Measurements from ENCODE around the gene ODC1.
A peak's percentile ranks its signal among the peaks of the same experiment; 100 is the strongest.

Gene ODC1

DNA sequence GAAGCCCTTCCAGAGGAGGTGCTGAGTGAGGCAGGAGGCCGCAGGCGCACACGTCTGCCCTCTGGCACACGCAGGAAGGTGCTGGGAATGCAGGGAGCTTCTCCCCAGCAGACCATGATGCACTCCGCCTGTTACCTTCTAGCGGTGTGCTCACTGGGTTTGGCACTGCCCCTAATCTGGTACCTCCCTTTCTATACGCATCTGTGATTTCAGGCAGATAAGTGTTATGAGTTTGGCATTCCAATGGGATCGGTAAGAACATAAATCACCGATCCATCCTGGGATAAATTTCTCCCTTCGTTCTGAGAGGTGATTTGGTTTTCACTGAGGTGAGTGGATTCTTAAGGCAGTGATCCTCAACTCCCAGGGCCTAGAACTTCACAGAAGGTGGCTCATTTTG lies 34.6 kb downstream of the ODC1 start:
- no peak for DNase-seq

DNA sequence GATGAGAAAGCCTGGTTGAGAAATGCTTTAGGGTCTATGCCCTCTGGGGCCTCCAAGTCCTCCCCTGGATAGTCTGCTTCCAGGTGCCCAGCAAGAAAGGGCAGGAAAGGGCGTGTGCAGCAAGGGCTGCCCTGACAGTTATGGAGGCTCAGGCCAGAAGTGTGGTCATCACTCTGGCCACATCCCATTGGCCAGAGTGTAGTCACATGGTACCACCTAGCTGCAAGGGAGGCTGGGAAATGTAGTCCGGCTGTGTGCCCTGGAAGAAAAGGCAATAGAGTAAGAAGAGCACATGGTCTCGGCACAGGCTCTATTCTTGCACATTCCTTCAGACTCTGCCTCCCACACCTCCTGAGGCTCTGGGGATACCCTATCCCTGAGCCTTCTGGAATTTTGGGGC lies 35.7 kb downstream of the ODC1 start:
- DNase-seq = no peak

DNA sequence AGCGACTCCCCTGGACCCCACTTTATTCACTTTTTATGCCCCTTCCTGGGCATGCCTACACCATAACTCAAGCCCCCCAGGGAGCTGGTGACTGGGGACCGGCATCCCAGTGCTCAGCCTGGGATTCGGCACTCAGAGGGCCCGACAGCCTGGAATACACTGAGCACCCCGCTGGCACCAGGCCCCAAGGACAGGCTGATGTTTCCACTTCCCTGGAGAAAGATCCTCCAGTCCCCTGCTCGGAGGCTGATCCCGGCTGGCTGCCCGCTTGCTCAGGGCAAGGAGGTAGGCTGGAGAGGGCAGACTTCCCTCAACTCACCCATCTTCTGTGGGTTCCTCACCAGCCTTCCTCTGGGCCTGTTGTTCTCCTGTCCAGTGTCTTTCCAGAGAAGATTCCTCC lies 36.6 kb downstream of the ODC1 start:
- DNase-seq = no peak

- DNase-seq = no peak
These were observed 37.2 kb downstream of the ODC1 start for GRCh38 chr2:10410823-10411437.

DNA sequence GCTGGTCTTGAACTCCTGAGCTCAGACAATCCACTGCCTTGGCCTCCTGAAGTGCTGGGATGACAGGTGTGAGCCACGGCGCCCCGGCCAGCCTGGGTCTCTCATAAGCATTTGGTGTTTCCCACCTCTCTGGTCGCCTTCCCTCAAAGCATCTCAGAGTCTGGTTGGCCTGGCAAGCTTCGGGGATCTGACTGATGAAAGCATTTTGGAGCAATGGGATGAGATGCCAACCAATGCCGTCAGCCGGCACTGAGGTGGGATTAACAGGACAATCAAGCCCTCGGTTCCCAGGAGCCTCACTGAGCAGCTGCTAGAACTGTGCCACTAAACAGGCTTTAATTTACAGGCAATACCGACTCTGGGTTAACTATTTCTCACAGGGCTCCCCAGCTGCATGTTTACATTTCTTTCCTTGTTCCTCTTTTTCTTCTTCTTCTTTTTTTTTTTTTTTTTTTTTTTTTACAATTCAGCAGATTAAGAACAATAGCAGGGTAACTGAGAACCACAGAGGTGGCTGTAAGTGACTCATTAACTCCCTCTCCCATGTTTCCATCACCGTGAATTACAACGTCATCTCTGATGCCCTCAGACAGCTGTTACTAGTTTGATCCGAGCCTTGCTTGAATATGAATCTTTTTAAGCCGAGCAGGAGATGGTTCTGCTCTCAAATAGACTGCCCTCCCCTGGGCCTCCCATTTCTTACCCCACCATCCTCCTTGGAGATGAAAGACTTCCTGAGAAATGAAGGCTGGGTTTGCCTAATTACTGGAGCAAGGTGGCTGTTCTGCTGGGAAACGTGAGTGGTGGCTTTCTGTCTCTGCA lies 37.9 kb downstream of the ODC1 start:
- DNase-seq = no peak

GRCh38 chr2:10408649-10409579 lies 39.2 kb downstream of the ODC1 start:
- DNase-seq = peak; percentile 72

- peak; percentile 23 for DNase-seq
These were observed 40.1 kb downstream of the ODC1 start for GRCh38 chr2:10407841-10408648.

GRCh38 chr2:10407432-10407831 lies 40.7 kb downstream of the ODC1 start:
- DNase-seq = no peak

DNA sequence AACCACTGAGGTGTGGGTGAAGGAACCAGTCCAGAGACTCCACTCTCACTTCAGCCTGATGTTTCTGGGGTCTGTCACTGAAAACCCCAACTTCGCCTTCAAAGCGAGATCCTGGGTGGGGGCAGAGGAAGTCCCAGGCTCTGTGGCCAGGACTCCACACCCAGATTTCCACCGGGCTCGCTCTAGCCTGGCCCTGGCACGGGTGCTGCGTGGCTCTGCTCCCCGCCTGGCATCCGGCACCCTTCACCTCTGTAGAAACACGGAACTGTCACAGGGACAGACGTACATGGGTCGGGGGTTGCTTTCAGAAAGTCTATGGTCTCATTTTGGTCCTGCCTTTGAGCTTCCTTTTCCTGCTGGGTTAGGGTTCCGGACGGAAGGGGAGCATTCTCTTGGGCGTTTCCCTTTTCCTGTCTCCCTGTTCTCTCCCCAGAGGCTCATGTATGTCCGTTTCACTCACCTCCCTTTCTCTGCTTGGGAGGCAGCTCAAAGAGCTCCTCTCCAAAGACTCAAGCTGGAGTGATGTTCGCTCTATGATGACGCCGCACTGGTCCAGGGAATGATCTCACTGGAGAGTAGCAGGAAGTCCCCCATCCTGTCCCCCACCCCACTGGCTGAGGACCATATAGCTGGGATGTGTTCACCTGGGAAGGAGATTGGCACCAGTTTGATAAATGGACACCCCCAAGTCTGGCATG lies 41.5 kb downstream of the ODC1 start:
- no peak for DNase-seq

DNA sequence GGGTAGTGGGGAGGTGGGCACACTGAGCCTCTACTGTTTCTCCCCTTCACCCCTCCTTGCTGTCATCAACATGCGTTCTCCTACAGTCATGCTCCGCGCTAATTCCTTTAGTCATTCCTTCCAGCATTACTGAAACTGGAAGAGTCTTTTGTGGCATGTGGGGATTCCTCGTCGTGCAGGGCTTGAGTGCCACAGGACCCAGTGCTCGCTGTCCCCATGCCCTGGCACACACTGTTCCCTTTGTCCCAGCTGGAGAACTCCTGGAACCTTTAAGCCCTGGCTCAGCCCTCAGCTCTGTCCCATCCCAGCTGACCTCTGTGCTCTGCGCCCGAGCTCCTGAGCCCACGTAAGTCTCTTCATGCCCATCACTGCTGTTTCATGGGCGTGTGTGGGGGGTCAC lies 42.1 kb downstream of the ODC1 start:
- DNase-seq = no peak

GRCh38 chr2:10405448-10405847 lies 42.7 kb downstream of the ODC1 start:
- DNase-seq = no peak

- no peak for DNase-seq
These were observed 43.6 kb downstream of the ODC1 start for GRCh38 chr2:10404324-10405143.

GRCh38 chr2:10402653-10403215 lies 45.4 kb downstream of the ODC1 start:
- DNase-seq = no peak

GRCh38 chr2:10402062-10402585 lies 46.0 kb downstream of the ODC1 start:
- no peak for DNase-seq

DNA sequence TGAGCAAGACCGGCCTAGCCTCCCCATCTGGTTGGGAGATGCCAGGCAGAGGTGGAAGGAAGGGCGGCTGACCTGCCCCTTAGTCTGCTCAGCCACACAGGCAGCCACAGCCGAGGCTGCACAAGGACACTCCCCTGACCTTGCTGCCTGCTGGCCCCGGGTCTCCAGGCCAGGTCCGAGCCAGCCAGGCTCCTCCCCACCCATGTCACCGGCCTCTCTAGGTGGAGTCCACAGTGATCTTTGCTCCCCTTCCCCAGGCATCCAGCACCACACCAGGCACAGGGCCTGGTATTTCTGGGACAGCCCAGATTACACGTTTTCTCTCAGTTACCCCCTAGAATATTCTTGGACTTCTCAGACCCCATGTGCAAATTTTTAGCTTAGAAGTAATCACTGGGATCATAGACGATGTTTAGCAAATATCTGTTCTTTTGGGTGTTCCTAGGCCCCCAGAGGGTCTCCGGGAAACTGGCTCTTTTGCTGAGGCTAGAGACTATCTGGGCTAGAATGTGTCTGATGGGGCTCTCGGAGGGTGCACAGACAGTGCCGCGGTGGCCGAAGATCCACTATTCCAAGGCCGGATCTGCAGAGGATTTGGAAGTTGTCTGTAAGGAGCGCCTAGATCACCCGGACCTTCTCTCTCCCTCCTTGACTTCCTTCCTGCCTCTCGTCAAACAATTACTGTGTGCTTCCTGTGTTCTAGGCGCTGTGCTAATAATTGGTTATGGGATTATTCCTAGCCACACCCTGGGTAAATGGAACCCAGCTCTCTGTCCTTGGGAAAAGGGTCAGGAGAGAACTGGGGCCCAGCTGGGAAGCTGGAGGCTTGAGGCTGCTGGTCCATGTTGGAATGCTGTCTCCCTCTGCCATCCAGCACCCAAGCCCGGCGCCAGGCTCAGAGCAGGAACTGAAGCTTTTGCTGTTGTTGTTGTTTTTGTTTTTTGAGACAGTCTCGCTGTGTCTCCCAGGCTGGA lies 46.9 kb downstream of the ODC1 start:
- no peak for DNase-seq

DNA sequence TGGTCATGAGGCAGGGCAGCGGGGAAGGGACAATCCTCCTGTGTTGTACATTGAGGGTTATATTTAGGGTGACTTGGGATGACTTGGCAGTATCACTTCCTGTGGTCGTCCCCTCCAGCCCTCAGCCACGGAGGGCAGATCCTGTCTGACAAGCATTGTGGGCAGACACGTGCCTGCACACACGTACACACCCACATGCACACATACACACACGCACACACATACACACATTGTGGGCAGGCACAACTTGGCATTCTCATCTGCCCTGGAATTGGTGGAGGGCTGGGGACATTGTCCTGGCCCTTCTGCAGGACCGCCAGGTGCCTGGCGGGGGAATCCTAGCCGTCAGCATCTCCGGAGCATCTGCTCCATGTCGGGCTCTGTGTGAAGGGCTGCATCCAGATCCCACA lies 47.6 kb downstream of the ODC1 start:
- no peak for DNase-seq

DNA sequence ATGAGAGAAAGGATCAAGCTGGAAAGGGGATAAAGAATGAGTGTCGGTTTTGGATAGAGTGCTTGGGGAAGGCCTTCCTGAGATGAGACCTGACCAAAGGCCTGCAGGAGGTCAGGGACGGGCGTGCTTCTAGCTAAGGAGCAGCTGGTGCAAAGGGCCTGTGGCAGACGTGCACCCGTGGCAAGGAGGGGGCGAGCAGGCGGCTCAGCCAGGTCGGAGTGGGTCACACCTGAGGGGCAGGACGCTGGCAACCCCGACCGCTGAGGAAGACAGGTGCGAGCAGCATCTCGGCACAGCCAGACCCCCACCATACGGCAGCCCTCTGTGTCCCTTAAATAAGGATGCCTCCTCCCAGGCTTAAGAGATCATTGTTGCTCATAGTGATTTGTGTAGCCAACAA lies 48.1 kb downstream of the ODC1 start:
- DNase-seq = no peak

GRCh38 chr2:10399358-10399757 lies 48.8 kb downstream of the ODC1 start:
- no peak for DNase-seq

DNA sequence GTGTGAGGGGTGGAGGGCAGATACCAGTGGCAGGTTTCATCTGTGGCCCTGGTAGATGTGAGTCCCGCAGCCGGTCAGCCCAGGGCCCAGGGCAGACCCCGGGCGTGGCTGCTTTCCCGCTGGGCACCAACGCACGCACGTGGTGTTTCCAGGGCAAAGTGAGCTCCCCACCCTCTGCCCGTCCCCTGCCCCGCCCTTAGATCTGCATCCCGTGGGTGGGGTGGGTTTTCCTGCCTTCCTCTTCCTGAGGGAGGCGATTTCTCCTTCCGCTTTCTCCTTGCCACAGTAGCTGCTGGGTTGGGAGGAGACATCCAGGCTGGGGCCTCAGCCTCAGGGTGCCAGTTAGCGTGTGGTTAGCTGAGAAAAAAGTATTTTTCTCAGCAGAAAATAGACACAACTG lies 49.6 kb downstream of the ODC1 start:
- DNase-seq = no peak
